MCF 10A (cell line): ENCODE results near the gene AGBL4. TPM values are rescaled to one million over a fixed set of nuclear protein-coding genes. Genes with fewer than 3 reads are reported as not detected.
A peak's percentile ranks its signal among the peaks of the same experiment; 100 is the strongest.

Source experiments
- BruUV-seq: library from RNA; stranded (reverse); fragments of 400-500 nt; replicated peaks from 2 replicates; lab custom pipeline; 2021; lab: Mats Ljungman, UMichigan
- CTCF ChIA-PET: fragments of 300-600 bp; sonication (Branson Sonifier 250); formaldehyde crosslinking; extraction: SDS; loops from one replicate; lab custom pipeline; 2021; ENCODE audit warnings: antibody characterized with exemption, inconsistent platforms; lab: Yijun Ruan, JAX
- POLR2A ChIA-PET: fragments of 300-600, 350-650 bp; sonication (Branson Sonifier 250); formaldehyde crosslinking; extraction: SDS; loops from one replicate; lab custom pipeline; 2020; ENCODE audit warnings: antibody characterized with exemption, inconsistent platforms; lab: Yijun Ruan, JAX
- DNase-seq: peaks from one replicate; pipeline ENCODE4 v3.0.0-alpha.2; 2018; ENCODE audit not compliant: unreplicated experiment
- H3K27ac Mint-ChIP-seq: one replicate; pipeline ENCODE4 v1.8.0; 2022; ENCODE audit warnings: mild to moderate bottlenecking, low read depth, mixed read lengths; ENCODE audit not compliant: unreplicated experiment
- H3K27me3 Mint-ChIP-seq: one replicate; pipeline ENCODE4 v1.8.0; 2022; ENCODE audit warnings: mixed read lengths; ENCODE audit not compliant: insufficient read depth, unreplicated experiment
- H3K36me3 Mint-ChIP-seq: one replicate; pipeline ENCODE4 v1.8.0; 2022; ENCODE audit warnings: mild to moderate bottlenecking, moderate library complexity, mixed read lengths; ENCODE audit not compliant: insufficient read depth, unreplicated experiment
- H3K4me1 Mint-ChIP-seq: one replicate; pipeline ENCODE4 v1.8.0; 2022; ENCODE audit warnings: mixed read lengths; ENCODE audit not compliant: insufficient read depth, unreplicated experiment
- H3K4me3 Mint-ChIP-seq: one replicate; pipeline ENCODE4 v1.8.0; 2022; ENCODE audit warnings: mild to moderate bottlenecking, moderate library complexity, mixed read lengths; ENCODE audit not compliant: unreplicated experiment
- H3K9me3 Mint-ChIP-seq: one replicate; pipeline ENCODE4 v1.8.0; 2022; ENCODE audit warnings: mixed read lengths; ENCODE audit not compliant: unreplicated experiment
- intact Hi-C: fragments of 100-400 bp; cut with micrococcal nuclease; formaldehyde crosslinking; loops from 2 replicates; pipeline ENCODE4 v1.14.1; 2022
- total RNA-seq: library from RNA; stranded (reverse); gene quantifications from 2 replicates; pipeline ENCODE4 v1.2.3, GENCODE V29; 2022
- TF ChIP-seq, protein P1 (sequence below): fragments of 200-600 bp; IDR thresholded peaks from one replicate; pipeline ENCODE4 v1.8.0; 2022; ENCODE audit warnings: antibody characterized with exemption, mild to moderate bottlenecking; ENCODE audit not compliant: unreplicated experiment

AGBL4 gene
- total RNA-seq, 1 experiment from 2014 or later: not detected

DNA sequence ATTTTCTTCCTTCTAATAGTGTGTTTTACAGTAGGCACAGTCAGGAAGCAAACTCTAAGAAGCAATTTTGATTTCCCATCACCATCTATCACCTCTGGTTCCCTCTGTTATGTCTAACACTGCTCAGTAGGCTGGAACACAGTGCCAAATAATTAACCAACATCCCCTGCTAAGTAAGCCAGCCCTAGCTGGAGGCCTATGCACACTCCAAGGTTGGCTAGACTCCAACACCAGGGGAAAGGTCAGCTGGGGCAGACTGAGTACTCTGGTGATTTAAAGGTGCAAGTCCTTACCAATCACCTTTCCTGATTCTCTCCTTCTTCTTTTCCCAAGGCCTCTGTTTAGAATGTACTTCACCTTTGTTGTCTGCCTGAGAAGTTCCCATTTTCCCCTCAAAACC, 1200.6 kb downstream of the AGBL4 start:
- no peaks in the 10 kb centered on the region for H3K4me1 Mint-ChIP-seq

DNA sequence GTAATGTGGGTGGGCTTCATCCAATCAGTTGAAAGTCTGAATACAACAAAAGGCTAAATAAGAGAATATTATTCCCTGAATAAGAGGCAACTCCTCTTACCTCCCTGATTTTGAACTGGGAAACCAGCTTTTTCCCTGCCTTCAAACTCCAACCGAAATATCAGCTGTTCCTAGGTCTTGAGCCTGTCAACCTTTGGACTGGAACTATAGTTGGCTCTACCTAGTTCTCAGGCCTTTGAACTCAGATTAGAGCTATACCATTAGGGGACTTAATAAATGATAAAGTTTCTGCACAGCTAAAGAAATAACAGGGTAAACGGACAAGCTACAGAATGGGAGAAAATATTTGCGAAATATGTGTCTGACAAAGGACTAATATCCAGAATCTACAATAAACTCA, 1203.3 kb downstream of the AGBL4 start:
- CTCF ChIA-PET: interaction anchor here (0.6 to 1.3 kb wide), 5 partner anchors 11 to 248 kb away, joined by 3 to 10 read pairs (median 4); no protein-coding TSS in a partner anchor

More for the DNA sequence above, 1200.6 kb downstream of the AGBL4 start:
- Mint-ChIP-seq H3K27ac (no peak overlapping the region), H3K36me3 (no peaks in the 10 kb centered on the region), H3K27me3 (no peaks in the 10 kb centered on the region), H3K9me3 (no peaks in the 10 kb centered on the region), H3K4me3 (no peak overlapping the region)
- peak; percentile 73 for DNase-seq
- intact Hi-C loops: no loop called here
- no TSS peak for BruUV-seq
- TF ChIP-seq, protein P1, sequence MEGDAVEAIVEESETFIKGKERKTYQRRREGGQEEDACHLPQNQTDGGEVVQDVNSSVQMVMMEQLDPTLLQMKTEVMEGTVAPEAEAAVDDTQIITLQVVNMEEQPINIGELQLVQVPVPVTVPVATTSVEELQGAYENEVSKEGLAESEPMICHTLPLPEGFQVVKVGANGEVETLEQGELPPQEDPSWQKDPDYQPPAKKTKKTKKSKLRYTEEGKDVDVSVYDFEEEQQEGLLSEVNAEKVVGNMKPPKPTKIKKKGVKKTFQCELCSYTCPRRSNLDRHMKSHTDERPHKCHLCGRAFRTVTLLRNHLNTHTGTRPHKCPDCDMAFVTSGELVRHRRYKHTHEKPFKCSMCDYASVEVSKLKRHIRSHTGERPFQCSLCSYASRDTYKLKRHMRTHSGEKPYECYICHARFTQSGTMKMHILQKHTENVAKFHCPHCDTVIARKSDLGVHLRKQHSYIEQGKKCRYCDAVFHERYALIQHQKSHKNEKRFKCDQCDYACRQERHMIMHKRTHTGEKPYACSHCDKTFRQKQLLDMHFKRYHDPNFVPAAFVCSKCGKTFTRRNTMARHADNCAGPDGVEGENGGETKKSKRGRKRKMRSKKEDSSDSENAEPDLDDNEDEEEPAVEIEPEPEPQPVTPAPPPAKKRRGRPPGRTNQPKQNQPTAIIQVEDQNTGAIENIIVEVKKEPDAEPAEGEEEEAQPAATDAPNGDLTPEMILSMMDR: no peak
- CTCF ChIA-PET: interaction anchor here (0.6 to 1.8 kb wide), 5 partner anchors 20 to 126 kb away, joined by 3 to 6 read pairs (median 3); no protein-coding TSS in a partner anchor
- POLR2A ChIA-PET: interaction anchor here (0.7 kb wide), 1 partner anchor 681 kb away, joined by 3 read pairs; no protein-coding TSS in a partner anchor

DNA sequence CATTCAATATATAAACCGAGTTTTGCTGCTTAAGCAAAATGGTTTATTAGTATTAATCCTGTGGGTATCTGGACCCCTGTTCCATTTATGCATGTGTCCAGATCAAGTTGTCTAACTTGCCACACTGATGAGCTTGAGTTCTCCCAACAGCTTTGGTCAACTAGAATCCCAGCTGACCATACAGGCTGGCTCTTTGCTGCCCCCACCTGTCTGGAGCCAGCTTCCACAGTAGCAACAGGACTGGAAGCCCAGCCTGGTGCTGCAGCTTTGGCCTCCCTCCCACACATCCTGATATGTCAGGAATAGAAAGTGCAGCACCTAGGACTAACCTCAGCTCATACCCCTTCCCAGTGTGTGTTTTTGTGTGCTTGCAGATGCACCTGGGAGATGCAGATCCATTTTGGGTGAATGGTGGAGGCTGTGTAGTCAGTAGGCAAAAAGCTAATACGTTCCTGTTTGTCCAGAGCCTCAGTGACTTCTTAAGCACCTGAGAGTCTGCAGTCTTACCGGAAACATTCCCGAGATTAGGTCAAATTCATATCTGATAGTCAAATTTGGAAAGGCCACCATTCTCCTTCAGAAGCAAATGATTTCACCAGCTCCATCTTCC, 1206.1 kb downstream of the AGBL4 start:
- Mint-ChIP-seq H3K4me3 (no peak overlapping the region), H3K27me3 (no peaks in the 10 kb centered on the region), H3K4me1 (no peaks in the 10 kb centered on the region), H3K9me3 (no peaks in the 10 kb centered on the region), H3K36me3 (no peaks in the 10 kb centered on the region), H3K27ac (no peak overlapping the region)
- ChIA-PET CTCF (interaction anchor here (0.6 to 3.4 kb wide), 60 partner anchors 9 to 1680 kb away, joined by 3 to 65 read pairs (median 4); no protein-coding TSS in a partner anchor), POLR2A (interaction anchor here (1.0 kb wide), 1 partner anchor 142 kb away, joined by 4 read pairs; no protein-coding TSS in a partner anchor)
- TF ChIP-seq, protein P1: peak; percentile 62
- BruUV-seq: no TSS peak
- intact Hi-C loops: loop anchor here (1.0 to 5.0 kb wide), 4 partner anchors 140 to 1530 kb away; no protein-coding TSS in a partner anchor
- peak; percentile 72 for DNase-seq

More for the DNA sequence above, 1203.3 kb downstream of the AGBL4 start:
- no peak overlapping the region for H3K27ac Mint-ChIP-seq
- no peaks in the 10 kb centered on the region for H3K9me3 Mint-ChIP-seq
- intact Hi-C loops: no loop called here
- H3K27me3 Mint-ChIP-seq: no peaks in the 10 kb centered on the region
- H3K4me3 Mint-ChIP-seq: no peak overlapping the region
- no peak for DNase-seq
- H3K4me1 Mint-ChIP-seq: no peaks in the 10 kb centered on the region
- no TSS peak for BruUV-seq
- POLR2A ChIA-PET: no interaction called here
- H3K36me3 Mint-ChIP-seq: no peaks in the 10 kb centered on the region
- TF ChIP-seq, protein P1: no peak

DNA sequence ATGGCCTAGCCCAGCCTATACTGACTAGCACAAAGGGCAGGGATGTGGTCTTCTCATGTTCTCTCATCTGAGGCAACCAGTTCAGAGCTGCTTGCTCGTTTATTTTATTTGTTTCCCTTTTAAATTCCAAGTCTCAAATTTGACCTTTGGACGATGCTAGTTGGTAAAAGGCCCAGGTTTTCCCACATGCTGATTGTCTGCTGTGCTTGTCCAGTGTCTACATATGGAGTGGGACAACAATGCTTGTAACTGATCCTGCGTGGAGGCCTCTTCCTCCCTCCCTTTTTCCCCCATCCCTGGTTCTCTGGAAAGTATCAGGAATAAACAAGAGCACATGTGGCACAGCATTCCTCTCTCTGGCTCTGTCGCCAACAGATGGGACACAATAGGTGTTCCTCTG, 1213.0 kb downstream of the AGBL4 start:
- Mint-ChIP-seq H3K36me3 (no peaks in the 10 kb centered on the region), H3K9me3 (no peaks in the 10 kb centered on the region), H3K27ac (no peak overlapping the region), H3K4me3 (no peak overlapping the region), H3K27me3 (no peaks in the 10 kb centered on the region), H3K4me1 (peaks cover 6% of the 10 kb centered on the region)
- intact Hi-C loops: no loop called here
- POLR2A ChIA-PET: interaction anchor here (0.6 kb wide), 1 partner anchor 59 kb away, joined by 3 read pairs; no protein-coding TSS in a partner anchor
- CTCF ChIA-PET: interaction anchor here (1.3 to 2.4 kb wide), 2 partner anchors 115 to 133 kb away, joined by 5 to 11 read pairs; no protein-coding TSS in a partner anchor
- TF ChIP-seq, protein P1: no peak
- BruUV-seq: no TSS peak
- no peak for DNase-seq
